GM23338 (cell line): ENCODE data around the gene GRP. TPM values are rescaled to one million over a fixed set of nuclear protein-coding genes. Genes with fewer than 3 reads are reported as not detected.

ENCODE experiments used
- ATAC-seq: fragments of 200-7000 bp; cut with Tn5 transposase; 3 replicates; pipeline ENCODE4 v1.9.1; 2020
- DNase-seq: peaks from one replicate; pipeline ENCODE4 v3.0.0-alpha.2; 2015; ENCODE audit warnings: low spot score
- H2AFZ ChIP-seq: fragments of 200-600 bp; sonication (generic); 2 replicates; pipeline ENCODE4 v1.8.0; 2016; ENCODE audit warnings: antibody characterized with exemption, mild to moderate bottlenecking, moderate library complexity
- H3F3A ChIP-seq: fragments of 200-600 bp; sonication (generic); replicated peaks from 2 replicates; pipeline ENCODE4 v1.8.0; 2017; ENCODE audit warnings: antibody characterized with exemption, mixed run types, low read depth
- H3K27ac ChIP-seq: fragments of 200-600 bp; sonication (generic); 2 replicates; pipeline ENCODE4 v1.6.1; 2016; ENCODE audit warnings: low read depth
- H3K27me3 ChIP-seq: fragments of 200-600 bp; sonication (generic); 2 replicates; pipeline ENCODE4 v1.8.0; 2016; ENCODE audit warnings: mild to moderate bottlenecking, mixed run types, moderate library complexity; ENCODE audit not compliant: insufficient read depth
- H3K36me3 ChIP-seq: fragments of 200-600 bp; sonication (generic); 2 replicates; pipeline ENCODE4 v1.8.0; 2016; ENCODE audit warnings: mild to moderate bottlenecking; ENCODE audit not compliant: insufficient read depth
- H3K4me1 ChIP-seq: fragments of 200-600 bp; sonication (generic); 2 replicates; pipeline ENCODE4 v1.8.0; 2016; ENCODE audit warnings: mild to moderate bottlenecking, moderate library complexity; ENCODE audit not compliant: insufficient read depth
- H3K4me2 ChIP-seq: fragments of 200-600 bp; sonication (generic); 2 replicates; pipeline ENCODE4 v1.7.1; 2017; ENCODE audit warnings: mixed run types
- H3K4me3 ChIP-seq: fragments of 200-600 bp; sonication (generic); 2 replicates; pipeline ENCODE4 v1.6.1; 2016; ENCODE audit warnings: mixed run types
- H3K79me2 ChIP-seq: fragments of 200-600 bp; sonication (generic); replicated peaks from 2 replicates; pipeline ENCODE4 v1.8.0; 2017; ENCODE audit warnings: mild to moderate bottlenecking; ENCODE audit not compliant: insufficient read depth
- H3K9me2 ChIP-seq: fragments of 200-600 bp; sonication (generic); 2 replicates; pipeline ENCODE4 v1.8.0; 2017; ENCODE audit not compliant: insufficient read depth
- H4K20me1 ChIP-seq: fragments of 200-600 bp; sonication (generic); replicated peaks from 2 replicates; pipeline ENCODE4 v1.8.0; 2017; ENCODE audit warnings: mild to moderate bottlenecking; ENCODE audit not compliant: insufficient read depth
- H3K27ac Mint-ChIP-seq: 2 replicates; pipeline ENCODE4 v1.8.0; 2020; ENCODE audit warnings: inconsistent platforms, mild to moderate bottlenecking, moderate library complexity, mixed read lengths
- H3K27me3 Mint-ChIP-seq: 3 replicates; pipeline ENCODE4 v1.8.0; 2022; ENCODE audit warnings: low read depth, mild to moderate bottlenecking, moderate library complexity, mixed read lengths, inconsistent platforms; ENCODE audit not compliant: insufficient read depth, poor library complexity
- H3K36me3 Mint-ChIP-seq: 3 replicates; pipeline ENCODE4 v1.8.0; 2021; ENCODE audit warnings: low read depth, mild to moderate bottlenecking, inconsistent platforms, moderate library complexity, mixed read lengths
- H3K4me1 Mint-ChIP-seq: 3 replicates; pipeline ENCODE4 v1.8.0; 2020; ENCODE audit warnings: mild to moderate bottlenecking, inconsistent platforms, mixed read lengths
- H3K4me3 Mint-ChIP-seq: 3 replicates; pipeline ENCODE4 v1.8.0; 2021; ENCODE audit warnings: moderate library complexity, mild to moderate bottlenecking, inconsistent platforms, mixed read lengths
- H3K9me3 Mint-ChIP-seq: 3 replicates; pipeline ENCODE4 v1.8.0; 2020; ENCODE audit warnings: moderate library complexity, mild to moderate bottlenecking, inconsistent platforms, mixed read lengths
- CREB1 ChIP-seq: fragments of 250-450 bp; sonication (Bioruptor Pico); IDR thresholded peaks from 2 replicates; pipeline ENCODE4 v1.5.0; 2020; ENCODE audit warnings: low read depth, mild to moderate bottlenecking, moderate library complexity
- CTCF ChIP-seq, 2 experiments: fragments of 200-600 bp in 1 of 2; sonication (generic) in 1 of 2; conservative IDR thresholded peaks; 2 replicates each; pipeline versions ENCODE4 v1.5.1 to v1.6.1; 2016 to 2017; ENCODE audit warnings: antibody characterized with exemption in 2 of 2, low read depth in 2 of 2, mild to moderate bottlenecking in 2 of 2, moderate library complexity in 1 of 2
- EZH2 ChIP-seq: fragments of 200-600 bp; sonication (generic); IDR thresholded peaks from one replicate; pipeline ENCODE4 v1.8.0; 2017; ENCODE audit warnings: antibody characterized with exemption, mild to moderate bottlenecking, low read depth; ENCODE audit not compliant: unreplicated experiment
- NANOG ChIP-seq: IDR thresholded peaks from 2 replicates; pipeline ENCODE4 v1.6.1; 2016; ENCODE audit warnings: antibody characterized with exemption, borderline replicate concordance
- POLR2AphosphoS5 ChIP-seq: IDR thresholded peaks from 2 replicates; pipeline ENCODE4 v1.6.1; 2016; ENCODE audit warnings: antibody characterized with exemption, low read depth
- STAT1 ChIP-seq: IDR thresholded peaks from one replicate; pipeline ENCODE4 v1.6.1; 2016; ENCODE audit warnings: antibody characterized with exemption; ENCODE audit not compliant: unreplicated experiment
- ZNF114 ChIP-seq: fragments of 250-450 bp; sonication (Bioruptor Pico); IDR thresholded peaks from 2 replicates; pipeline ENCODE4 v1.5.0; 2020; ENCODE audit warnings: mild to moderate bottlenecking, moderate library complexity
- polyA plus RNA-seq: library from polyadenylated mRNA; unstranded; fragments of >200 nt; fragmentation: Nextera tagmentation; extraction: Ambion mirVana; gene quantifications from 2 replicates; pipeline ENCODE4 v1.2.1, GENCODE V29; 2016
- total RNA-seq: library from RNA; depleted of rRNA; stranded (reverse); fragments of >200 nt; shearing (Covaris generic); gene quantifications from 2 replicates; pipeline ENCODE4 v1.2.3, GENCODE V29; 2014
- TF ChIP-seq, protein P1 (sequence below): fragments of 250-450 bp; sonication (Bioruptor Pico); IDR thresholded peaks from 2 replicates; pipeline ENCODE4 v1.5.0; 2020; ENCODE audit warnings: mild to moderate bottlenecking, moderate library complexity

Gene GRP
- total and polyA plus RNA-seq, 2 experiments from 2014 or later: not detected

- H3K9me2 ChIP-seq: no peaks in the 10 kb centered on the region
- no peaks in the 10 kb centered on the region; the same call in 2 of the 3 replicates for H3K9me3 Mint-ChIP-seq
- H3K27me3 ChIP-seq: peaks cover 43% of the 10 kb centered on the region
- no peaks in the 10 kb centered on the region for H3K4me1 ChIP-seq
- no peak overlapping the region for H2AFZ ChIP-seq
- H3K27ac Mint-ChIP-seq: no peak overlapping the region
- H3F3A ChIP-seq: 0 out of 2 replicates have a peak, but pooled peaks cover 3% of the 10 kb centered on the region
- H3K4me2 ChIP-seq: no peak overlapping the region
- H3K4me3 ChIP-seq: no peak overlapping the region
- ATAC-seq (no peak), DNase-seq (no peak)
- H3K27ac ChIP-seq: no peak overlapping the region
- no peaks in the 10 kb centered on the region for H3K4me1 Mint-ChIP-seq
- peaks cover 13% of the 10 kb centered on the region for H3K27me3 Mint-ChIP-seq
- H3K4me3 Mint-ChIP-seq: no peak overlapping the region
- TF ChIP-seq CTCF (conservative IDR thresholded peaks at IDR 0.05; ENCODE audit: low read depth in 2 of 2) (no peak), POLR2AphosphoS5 (no peak), STAT1 (no peak), ZNF114 (no peak), NANOG (no peak), CREB1 (CRISPR knock-in tag) (no peak), EZH2 (no peak)
- TF ChIP-seq, protein P1, sequence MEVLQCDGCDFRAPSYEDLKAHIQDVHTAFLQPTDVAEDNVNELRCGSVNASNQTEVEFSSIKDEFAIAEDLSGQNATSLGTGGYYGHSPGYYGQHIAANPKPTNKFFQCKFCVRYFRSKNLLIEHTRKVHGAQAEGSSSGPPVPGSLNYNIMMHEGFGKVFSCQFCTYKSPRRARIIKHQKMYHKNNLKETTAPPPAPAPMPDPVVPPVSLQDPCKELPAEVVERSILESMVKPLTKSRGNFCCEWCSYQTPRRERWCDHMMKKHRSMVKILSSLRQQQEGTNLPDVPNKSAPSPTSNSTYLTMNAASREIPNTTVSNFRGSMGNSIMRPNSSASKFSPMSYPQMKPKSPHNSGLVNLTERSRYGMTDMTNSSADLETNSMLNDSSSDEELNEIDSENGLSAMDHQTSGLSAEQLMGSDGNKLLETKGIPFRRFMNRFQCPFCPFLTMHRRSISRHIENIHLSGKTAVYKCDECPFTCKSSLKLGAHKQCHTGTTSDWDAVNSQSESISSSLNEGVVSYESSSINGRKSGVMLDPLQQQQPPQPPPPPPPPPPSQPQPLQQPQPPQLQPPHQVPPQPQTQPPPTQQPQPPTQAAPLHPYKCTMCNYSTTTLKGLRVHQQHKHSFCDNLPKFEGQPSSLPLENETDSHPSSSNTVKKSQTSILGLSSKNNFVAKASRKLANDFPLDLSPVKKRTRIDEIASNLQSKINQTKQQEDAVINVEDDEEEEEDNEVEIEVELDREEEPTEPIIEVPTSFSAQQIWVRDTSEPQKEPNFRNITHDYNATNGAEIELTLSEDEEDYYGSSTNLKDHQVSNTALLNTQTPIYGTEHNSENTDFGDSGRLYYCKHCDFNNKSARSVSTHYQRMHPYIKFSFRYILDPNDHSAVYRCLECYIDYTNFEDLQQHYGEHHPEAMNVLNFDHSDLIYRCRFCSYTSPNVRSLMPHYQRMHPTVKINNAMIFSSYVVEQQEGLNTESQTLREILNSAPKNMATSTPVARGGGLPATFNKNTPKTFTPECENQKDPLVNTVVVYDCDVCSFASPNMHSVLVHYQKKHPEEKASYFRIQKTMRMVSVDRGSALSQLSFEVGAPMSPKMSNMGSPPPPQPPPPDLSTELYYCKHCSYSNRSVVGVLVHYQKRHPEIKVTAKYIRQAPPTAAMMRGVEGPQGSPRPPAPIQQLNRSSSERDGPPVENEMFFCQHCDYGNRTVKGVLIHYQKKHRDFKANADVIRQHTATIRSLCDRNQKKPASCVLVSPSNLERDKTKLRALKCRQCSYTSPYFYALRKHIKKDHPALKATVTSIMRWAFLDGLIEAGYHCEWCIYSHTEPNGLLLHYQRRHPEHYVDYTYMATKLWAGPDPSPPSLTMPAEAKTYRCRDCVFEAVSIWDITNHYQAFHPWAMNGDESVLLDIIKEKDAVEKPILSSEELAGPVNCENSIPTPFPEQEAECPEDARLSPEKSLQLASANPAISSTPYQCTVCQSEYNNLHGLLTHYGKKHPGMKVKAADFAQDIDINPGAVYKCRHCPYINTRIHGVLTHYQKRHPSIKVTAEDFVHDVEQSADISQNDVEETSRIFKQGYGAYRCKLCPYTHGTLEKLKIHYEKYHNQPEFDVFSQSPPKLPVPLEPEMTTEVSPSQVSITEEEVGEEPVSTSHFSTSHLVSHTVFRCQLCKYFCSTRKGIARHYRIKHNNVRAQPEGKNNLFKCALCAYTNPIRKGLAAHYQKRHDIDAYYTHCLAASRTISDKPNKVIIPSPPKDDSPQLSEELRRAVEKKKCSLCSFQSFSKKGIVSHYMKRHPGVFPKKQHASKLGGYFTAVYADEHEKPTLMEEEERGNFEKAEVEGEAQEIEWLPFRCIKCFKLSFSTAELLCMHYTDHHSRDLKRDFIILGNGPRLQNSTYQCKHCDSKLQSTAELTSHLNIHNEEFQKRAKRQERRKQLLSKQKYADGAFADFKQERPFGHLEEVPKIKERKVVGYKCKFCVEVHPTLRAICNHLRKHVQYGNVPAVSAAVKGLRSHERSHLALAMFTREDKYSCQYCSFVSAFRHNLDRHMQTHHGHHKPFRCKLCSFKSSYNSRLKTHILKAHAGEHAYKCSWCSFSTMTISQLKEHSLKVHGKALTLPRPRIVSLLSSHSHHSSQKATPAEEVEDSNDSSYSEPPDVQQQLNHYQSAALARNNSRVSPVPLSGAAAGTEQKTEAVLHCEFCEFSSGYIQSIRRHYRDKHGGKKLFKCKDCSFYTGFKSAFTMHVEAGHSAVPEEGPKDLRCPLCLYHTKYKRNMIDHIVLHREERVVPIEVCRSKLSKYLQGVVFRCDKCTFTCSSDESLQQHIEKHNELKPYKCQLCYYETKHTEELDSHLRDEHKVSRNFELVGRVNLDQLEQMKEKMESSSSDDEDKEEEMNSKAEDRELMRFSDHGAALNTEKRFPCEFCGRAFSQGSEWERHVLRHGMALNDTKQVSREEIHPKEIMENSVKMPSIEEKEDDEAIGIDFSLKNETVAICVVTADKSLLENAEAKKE (CRISPR knock-in tag): no peak
- H4K20me1 ChIP-seq: no peaks in the 10 kb centered on the region
- H3K36me3 Mint-ChIP-seq: no peaks in the 10 kb centered on the region
- H3K36me3 ChIP-seq: no peaks in the 10 kb centered on the region
- H3K79me2 ChIP-seq: no peaks in the 10 kb centered on the region
These were observed 9.2 kb downstream of the GRP start for GRCh38 chr18:59229191-59229590.
